Measurements from ENCODE around the gene PLA2R1.
"Not testable (repeated sequence)": the region's sequence is repeated elsewhere in the genome, so short reads cannot be mapped to it uniquely, and the experiment has no call there.

The PLA2R1 gene

DNA sequence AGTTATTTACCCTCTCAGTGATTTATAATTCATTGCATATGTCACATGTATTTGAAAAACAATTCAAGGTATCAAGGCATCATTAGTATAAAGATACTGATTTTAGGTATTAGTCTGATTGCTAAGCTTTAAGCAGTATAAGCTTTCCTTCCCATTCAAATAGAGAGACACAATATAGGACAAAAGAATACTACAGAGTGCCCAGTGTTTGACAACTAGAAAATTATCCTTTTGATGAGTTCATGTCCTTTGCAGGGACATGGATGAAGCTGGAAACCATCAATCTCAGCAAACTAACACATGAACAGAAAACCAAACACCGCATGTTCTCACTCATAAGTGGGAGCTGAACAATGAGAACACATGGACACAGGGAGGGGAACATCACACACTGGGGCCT is 91.9 kb downstream of the PLA2R1 start:
- not testable (repeated sequence) for H3K4me1 Mint-ChIP-seq; H3K27ac Mint-ChIP-seq; H3K36me3 Mint-ChIP-seq; H3K9me3 Mint-ChIP-seq; H3K4me3 Mint-ChIP-seq; ATAC-seq (ENCODE audit: low read depth); H3K27me3 Mint-ChIP-seq; DNase-seq (ENCODE audit: low spot score in 2 of 2)

DNA sequence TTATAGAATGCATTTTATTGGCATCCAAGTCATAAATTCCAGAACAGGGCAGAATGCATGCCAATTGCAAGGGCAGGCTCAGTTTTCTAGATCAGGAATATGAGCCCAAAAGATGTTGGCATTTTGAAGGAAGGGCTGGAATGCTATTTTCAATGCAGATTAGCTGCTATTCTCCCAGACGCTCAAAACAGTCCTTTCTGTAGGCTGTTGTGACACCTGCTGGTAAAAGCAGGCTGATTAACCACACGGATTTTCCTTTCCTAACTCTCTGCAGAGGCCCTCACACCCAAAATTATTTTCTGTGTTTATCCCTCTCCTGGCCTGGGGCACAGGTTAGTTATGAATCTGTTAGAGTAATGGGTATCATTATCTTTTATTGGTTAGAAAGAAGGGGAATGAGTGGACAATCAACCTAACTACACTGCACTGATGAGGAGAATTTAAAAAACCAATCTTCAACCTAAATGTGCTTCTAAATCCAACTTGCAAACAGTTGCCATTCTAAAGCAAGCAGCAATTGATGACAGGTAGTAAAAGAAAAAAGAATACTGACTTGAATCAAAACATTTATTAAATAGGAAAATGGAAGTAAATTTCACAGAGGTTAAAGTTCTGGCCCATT is 94.0 kb downstream of the PLA2R1 start:
- Mint-ChIP-seq H3K9me3 (no peaks in the 10 kb centered on the region), H3K4me3 (no peak overlapping the region), H3K27ac (no peak overlapping the region), H3K4me1 (peaks cover 11% of the 10 kb centered on the region), H3K36me3 (no peaks in the 10 kb centered on the region), H3K27me3 (no peaks in the 10 kb centered on the region)
- DNase-seq (ENCODE audit: low spot score in 2 of 2) (no peak), ATAC-seq (ENCODE audit: low read depth) (no peak)

DNA sequence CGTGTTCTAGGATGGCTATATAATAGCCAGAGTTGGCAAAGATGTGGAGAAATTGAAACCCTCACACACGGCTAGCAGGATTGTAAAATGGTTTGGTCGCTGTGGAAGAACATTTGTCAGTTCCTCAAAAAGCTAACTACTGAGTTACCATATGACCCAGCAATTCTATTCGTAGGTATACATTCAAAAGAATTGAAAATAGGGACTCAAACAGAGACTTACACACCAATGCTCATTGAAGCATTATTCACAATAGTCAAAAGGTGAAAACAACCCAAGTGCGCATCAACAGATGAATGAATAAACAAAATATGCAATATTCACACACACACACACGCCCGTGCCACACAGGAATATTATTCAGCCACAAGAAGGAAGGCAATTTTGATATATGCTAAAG is 98.7 kb downstream of the PLA2R1 start:
- Mint-ChIP-seq H3K4me3 (no peak overlapping the region), H3K4me1 (peaks cover 8% of the 10 kb centered on the region), H3K27ac (no peak overlapping the region), H3K36me3 (no peaks in the 10 kb centered on the region), H3K27me3 (peaks cover 7% of the 10 kb centered on the region), H3K9me3 (no peaks in the 10 kb centered on the region)
- no peak for ATAC-seq (ENCODE audit: low read depth)
- no peak for DNase-seq (ENCODE audit: low spot score in 2 of 2)

DNA sequence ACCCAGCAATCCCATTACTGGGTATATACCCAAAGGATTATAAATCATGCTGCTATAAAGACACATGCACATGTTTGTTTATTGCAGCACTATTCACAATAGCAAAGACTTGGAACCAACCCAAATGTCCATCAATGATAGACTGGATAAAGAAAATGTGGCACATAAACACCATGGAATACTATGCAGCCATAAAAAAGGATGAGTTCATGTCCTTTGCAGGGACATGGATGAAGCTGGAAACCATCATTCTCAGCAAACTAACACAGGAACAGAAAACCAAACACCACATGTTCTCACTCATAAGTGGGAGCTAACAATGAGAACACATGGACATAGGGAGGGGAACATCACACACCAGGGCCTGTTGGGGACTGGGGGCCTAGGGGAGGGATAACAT is 99.9 kb downstream of the PLA2R1 start:
- H3K9me3 Mint-ChIP-seq; H3K4me3 Mint-ChIP-seq; DNase-seq (ENCODE audit: low spot score in 2 of 2); H3K4me1 Mint-ChIP-seq; ATAC-seq (ENCODE audit: low read depth); H3K36me3 Mint-ChIP-seq; H3K27me3 Mint-ChIP-seq; H3K27ac Mint-ChIP-seq: not testable (repeated sequence)

DNA sequence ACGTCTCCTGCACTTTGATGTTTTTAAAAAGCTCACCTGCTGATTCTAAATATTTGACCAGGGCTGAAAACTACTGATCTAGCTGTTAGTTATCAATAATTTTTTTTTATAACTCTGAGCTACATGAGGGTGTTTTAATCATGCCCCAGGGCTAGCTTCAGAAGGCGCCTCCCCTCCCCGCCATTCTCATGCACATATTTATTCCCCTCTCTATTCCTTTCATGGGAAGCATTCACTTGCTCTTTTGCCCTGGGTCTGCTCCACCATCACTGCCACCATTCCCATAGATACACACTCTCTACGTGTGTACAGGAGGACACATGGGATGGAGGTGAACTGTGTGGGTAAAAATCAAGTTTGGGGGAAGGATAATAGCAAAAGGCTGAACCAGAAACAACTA is 101.0 kb downstream of the PLA2R1 start:
- Mint-ChIP-seq H3K36me3 (no peaks in the 10 kb centered on the region), H3K4me1 (peaks cover 8% of the 10 kb centered on the region), H3K27me3 (peaks cover 7% of the 10 kb centered on the region), H3K27ac (no peak overlapping the region), H3K4me3 (no peak overlapping the region), H3K9me3 (no peaks in the 10 kb centered on the region)
- ATAC-seq (ENCODE audit: low read depth) (no peak), DNase-seq (ENCODE audit: low spot score in 2 of 2) (no peak)

DNA sequence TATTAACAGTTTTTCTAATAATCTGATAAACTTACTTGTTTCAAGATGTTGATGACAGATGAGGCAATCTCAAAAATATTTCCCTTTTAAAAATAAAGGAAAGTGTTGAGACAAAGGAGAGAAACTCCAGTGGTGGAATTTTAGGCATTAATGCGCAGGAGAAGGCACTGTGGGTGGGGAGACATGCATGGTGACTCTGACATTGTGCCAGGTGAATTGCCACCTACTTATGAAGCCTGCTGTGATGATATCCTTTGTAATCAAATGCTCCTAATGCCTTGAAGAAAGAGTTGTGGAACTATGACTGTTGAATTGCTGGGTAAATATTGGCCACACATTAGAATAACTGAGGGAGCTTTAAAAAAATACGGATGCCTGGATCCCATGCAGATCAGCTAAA is 101.4 kb downstream of the PLA2R1 start:
- Mint-ChIP-seq H3K4me1 (peaks cover 8% of the 10 kb centered on the region), H3K27ac (no peak overlapping the region), H3K9me3 (no peaks in the 10 kb centered on the region), H3K4me3 (no peak overlapping the region), H3K36me3 (no peaks in the 10 kb centered on the region), H3K27me3 (peaks cover 7% of the 10 kb centered on the region)
- DNase-seq (ENCODE audit: low spot score in 2 of 2) (no peak), ATAC-seq (ENCODE audit: low read depth) (no peak)

DNA sequence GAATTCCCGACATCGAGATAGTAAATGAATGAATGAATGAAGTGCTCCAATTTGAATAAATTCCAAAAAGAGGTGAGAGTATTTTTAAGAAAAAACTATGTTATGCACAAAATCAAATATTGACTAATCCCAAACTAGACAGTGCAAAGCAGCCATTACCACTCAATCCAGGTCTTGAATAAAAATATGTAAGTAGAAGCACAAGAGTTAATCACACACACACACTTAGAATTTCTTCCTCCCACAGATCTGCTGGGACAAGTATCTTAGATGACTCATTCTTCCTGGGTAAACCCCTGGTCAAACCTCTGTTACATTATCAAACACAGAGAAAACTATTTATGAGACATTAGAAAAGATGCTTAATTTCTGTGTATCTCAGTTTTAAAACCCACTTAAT is 102.0 kb downstream of the PLA2R1 start:
- Mint-ChIP-seq H3K9me3 (no peaks in the 10 kb centered on the region), H3K36me3 (no peaks in the 10 kb centered on the region), H3K4me1 (peaks cover 8% of the 10 kb centered on the region), H3K27ac (no peak overlapping the region), H3K27me3 (peaks cover 7% of the 10 kb centered on the region), H3K4me3 (no peak overlapping the region)
- DNase-seq (ENCODE audit: low spot score in 2 of 2) = no peak
- no peak for ATAC-seq (ENCODE audit: low read depth)

DNA sequence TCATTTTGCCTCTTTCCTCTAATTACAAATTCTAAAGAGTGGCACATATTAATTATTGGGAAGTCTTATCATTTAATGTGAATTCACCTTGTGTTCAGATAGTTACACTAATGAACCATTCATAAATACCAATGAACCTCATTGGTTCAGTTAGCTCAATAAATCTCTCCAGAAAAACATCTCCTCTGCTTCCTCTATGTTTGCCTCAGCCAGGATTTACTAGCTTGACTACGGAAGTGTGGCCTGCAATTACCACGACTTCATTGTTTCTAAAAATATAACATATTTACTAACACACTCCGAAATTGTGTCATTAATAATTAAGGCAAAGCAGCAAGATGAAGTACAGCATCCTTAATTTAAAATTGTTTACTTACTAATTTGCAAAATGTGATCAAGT is 103.3 kb downstream of the PLA2R1 start:
- Mint-ChIP-seq H3K27me3 (peaks cover 7% of the 10 kb centered on the region), H3K36me3 (no peaks in the 10 kb centered on the region), H3K4me3 (no peak overlapping the region), H3K9me3 (no peaks in the 10 kb centered on the region), H3K27ac (no peak overlapping the region), H3K4me1 (peaks cover 8% of the 10 kb centered on the region)
- ATAC-seq (ENCODE audit: low read depth) (no peak), DNase-seq (ENCODE audit: low spot score in 2 of 2) (no peak)

DNA sequence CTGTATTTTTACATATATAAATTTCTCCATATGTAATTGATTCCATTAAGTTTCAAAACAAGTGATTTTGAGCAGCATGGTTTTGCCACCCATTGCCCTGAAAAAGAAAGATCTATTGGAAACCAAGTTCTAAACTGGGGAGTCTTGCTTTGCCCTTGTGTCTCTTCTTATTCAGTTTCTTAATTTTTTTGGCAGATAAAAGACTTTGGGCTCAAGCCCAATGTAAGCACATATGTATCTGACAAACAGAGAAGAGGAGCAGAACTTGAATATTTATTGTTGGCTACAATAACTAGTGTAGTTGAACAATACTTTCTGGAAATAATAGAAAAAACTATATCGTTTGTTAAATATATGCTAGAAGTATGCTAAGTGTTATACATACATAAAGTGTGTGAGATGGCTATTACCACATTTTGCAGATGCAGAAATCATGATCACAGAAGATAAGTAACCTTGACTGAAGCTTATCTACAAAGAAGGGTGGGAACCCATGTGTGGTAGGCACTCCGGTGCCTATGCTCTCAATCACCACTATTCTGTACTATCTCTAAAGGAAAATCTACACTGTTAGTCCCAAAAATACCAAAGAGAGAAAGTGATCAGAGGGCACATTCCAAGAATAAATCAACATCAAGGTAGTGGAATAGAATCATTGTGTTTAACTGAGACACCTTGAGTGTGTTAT is 109.1 kb downstream of the PLA2R1 start:
- H3K27ac Mint-ChIP-seq = no peak overlapping the region
- H3K27me3 Mint-ChIP-seq = no peaks in the 10 kb centered on the region
- H3K9me3 Mint-ChIP-seq = no peaks in the 10 kb centered on the region
- H3K4me1 Mint-ChIP-seq = no peaks in the 10 kb centered on the region
- no peaks in the 10 kb centered on the region for H3K36me3 Mint-ChIP-seq
- no peak for DNase-seq (ENCODE audit: low spot score in 2 of 2)
- no peak for ATAC-seq (ENCODE audit: low read depth)
- H3K4me3 Mint-ChIP-seq = no peak overlapping the region

DNA sequence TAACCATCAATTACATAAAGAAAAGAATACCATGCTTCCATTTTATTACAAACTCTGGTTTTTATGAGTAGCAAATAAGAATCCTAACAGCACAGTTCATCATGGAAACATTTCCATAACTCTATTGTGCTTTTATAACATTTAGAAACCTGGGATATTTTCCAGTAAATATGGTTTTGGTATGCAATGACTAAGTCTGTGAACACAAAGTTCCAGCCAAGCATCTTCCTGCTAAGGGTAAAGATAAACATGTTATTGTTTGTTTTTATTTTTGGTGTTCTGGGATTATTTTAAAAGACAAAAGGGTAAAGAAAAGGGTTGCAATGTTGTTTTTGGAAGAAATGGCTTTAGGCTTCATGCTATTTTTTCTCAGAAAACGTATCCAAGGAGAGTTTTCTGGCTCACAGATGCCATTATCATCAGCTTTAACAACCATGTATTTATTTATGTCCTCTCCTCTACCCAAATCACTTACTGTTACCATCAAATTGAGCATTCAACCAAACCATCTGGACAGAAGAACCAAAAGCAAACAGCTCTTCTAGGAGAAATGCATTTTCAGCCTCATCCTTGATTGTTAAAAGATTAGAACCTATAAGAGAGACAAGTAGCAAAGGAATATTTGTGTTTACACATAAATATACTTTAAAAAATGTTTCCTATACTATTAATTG is 116.0 kb downstream of the PLA2R1 start:
- H3K27me3 Mint-ChIP-seq = no peaks in the 10 kb centered on the region
- H3K27ac Mint-ChIP-seq = no peak overlapping the region
- no peaks in the 10 kb centered on the region for H3K36me3 Mint-ChIP-seq
- H3K4me1 Mint-ChIP-seq = no peaks in the 10 kb centered on the region
- H3K9me3 Mint-ChIP-seq = no peaks in the 10 kb centered on the region
- DNase-seq (ENCODE audit: low spot score in 2 of 2) (no peak), ATAC-seq (ENCODE audit: low read depth) (no peak)
- H3K4me3 Mint-ChIP-seq = no peak overlapping the region

DNA sequence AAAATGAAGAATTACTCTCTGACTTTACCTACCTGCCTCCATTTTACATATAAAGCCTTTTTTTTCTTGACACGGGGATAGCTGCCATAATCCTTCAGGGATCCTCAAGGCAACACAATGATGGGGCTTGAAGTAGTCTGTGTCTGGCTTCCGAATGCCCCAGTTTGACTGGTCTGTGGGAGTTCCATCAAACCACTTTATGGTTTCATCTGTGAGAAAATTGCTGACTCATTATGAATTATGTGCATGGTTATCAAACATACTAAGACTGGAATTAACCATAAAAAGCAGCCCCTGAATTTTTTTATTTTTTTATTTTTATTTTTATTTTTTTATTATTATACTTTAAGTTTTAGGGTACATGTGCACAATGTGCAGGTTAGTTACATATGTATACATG is 117.5 kb downstream of the PLA2R1 start:
- Mint-ChIP-seq H3K27me3 (no peaks in the 10 kb centered on the region), H3K4me1 (no peaks in the 10 kb centered on the region), H3K9me3 (no peaks in the 10 kb centered on the region), H3K36me3 (no peaks in the 10 kb centered on the region), H3K27ac (no peak overlapping the region), H3K4me3 (no peak overlapping the region)
- no peak for ATAC-seq (ENCODE audit: low read depth)
- no peak for DNase-seq (ENCODE audit: low spot score in 2 of 2)

DNA sequence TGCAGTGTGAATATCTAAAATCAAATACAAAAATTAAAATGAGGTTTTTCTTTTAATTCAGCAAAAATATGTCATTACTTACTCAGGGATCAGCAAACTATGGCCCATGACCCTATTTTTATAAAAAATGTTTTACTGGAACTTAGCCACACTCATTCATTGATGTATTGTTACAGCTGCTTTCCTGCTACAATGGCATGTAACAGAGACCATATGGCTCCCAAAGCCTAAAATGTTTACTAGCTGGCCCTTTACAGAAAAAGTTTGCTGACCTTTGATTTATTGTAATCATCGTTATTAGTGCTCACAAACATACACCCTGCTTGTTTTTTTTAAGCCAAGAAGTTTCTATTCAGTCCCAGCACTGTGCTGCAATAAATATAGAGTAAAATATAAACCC is 120.3 kb downstream of the PLA2R1 start:
- H3K27me3 Mint-ChIP-seq = no peaks in the 10 kb centered on the region
- no peaks in the 10 kb centered on the region for H3K4me1 Mint-ChIP-seq
- H3K4me3 Mint-ChIP-seq = no peak overlapping the region
- H3K36me3 Mint-ChIP-seq = no peaks in the 10 kb centered on the region
- ATAC-seq (ENCODE audit: low read depth) (no peak), DNase-seq (ENCODE audit: low spot score in 2 of 2) (no peak)
- H3K9me3 Mint-ChIP-seq = no peaks in the 10 kb centered on the region
- H3K27ac Mint-ChIP-seq = no peak overlapping the region

DNA sequence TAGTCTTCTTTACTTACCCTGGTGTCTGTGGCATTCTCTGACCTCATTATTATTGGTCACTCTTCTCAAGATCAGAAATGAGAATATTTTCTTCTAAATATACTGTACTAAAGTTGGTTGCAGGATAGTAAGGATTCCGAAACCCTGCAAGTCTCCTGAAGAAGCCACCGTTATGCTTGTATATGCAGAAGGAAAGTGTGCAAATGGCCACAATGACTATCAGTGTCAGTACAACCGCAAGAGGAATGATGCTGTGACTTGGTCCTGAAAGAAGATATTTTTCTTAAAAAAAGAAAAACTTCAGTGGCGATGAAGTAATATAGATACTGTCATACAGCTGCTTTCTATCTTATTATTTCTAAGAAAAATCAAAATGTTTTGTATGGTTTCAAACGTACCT is 120.7 kb downstream of the PLA2R1 start:
- no peaks in the 10 kb centered on the region for H3K27me3 Mint-ChIP-seq
- H3K4me3 Mint-ChIP-seq = no peak overlapping the region
- ATAC-seq (ENCODE audit: low read depth) (no peak), DNase-seq (ENCODE audit: low spot score in 2 of 2) (no peak)
- no peaks in the 10 kb centered on the region for H3K9me3 Mint-ChIP-seq
- no peaks in the 10 kb centered on the region for H3K36me3 Mint-ChIP-seq
- H3K27ac Mint-ChIP-seq = no peak overlapping the region
- no peaks in the 10 kb centered on the region for H3K4me1 Mint-ChIP-seq

DNA sequence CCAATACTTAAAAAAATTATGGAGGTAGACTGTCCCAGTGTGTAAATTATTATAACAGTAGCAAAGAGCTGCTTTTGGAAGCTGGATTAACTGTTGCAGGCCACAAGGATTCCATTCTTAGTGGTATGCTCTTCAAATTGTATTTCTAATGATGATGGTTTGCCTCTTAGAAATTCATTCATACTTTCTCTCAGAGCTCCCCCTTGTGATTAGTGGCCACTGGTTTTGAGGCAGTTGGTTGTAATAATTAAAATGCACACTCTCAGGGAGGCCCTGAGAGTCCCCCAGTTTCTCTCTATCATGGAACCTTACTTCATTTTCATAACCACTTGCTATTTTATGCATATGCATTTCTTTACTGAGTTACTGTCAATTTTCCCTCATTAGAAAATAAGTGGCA is 122.5 kb downstream of the PLA2R1 start:
- Mint-ChIP-seq H3K27me3 (no peaks in the 10 kb centered on the region), H3K36me3 (no peaks in the 10 kb centered on the region), H3K9me3 (no peaks in the 10 kb centered on the region), H3K4me1 (peaks cover under 1% of the 10 kb centered on the region), H3K4me3 (no peak overlapping the region), H3K27ac (no peak overlapping the region)
- DNase-seq (ENCODE audit: low spot score in 2 of 2) (no peak), ATAC-seq (ENCODE audit: low read depth) (no peak)

DNA sequence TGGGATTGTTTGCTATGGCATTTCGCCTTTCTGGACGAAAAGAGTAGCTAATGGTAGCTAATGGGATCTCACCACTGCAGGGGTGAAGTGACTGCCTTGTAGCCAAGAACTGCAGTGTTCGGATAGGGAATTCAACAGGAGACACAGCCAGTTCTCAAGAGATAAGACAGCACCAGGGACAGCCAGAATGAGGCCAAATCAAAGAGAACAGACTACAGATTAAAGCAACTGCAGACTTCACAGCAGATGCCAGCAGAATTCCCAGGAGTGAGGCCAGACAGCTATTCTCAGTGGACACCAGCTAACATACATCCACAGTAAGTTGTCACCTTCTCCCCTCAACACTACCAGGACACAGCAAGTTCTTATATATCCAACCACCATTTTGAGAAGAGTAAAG is 124.0 kb downstream of the PLA2R1 start:
- DNase-seq (ENCODE audit: low spot score in 2 of 2) = no peak
- Mint-ChIP-seq H3K4me3 (no peak overlapping the region), H3K27ac (no peak overlapping the region), H3K4me1 (peaks cover 7% of the 10 kb centered on the region), H3K27me3 (no peaks in the 10 kb centered on the region), H3K36me3 (no peaks in the 10 kb centered on the region), H3K9me3 (no peaks in the 10 kb centered on the region)
- no peak for ATAC-seq (ENCODE audit: low read depth)

All from memory B cell (primary cell).